Right renal cortex interstitium (tissue), 3 donors: ENCODE results near the gene AIFM2. TPM values are rescaled to one million over a fixed set of nuclear protein-coding genes. Genes with fewer than 3 reads are reported as not detected.

Source experiments
- DNase-seq, 3 donors: peaks; one replicate each; pipeline ENCODE4 v3.0.0-alpha.2; 2013; ENCODE audit warnings: low read depth in 3 of 3, low spot score in 2 of 3
- polyA plus RNA-seq, 3 donors: library from polyadenylated mRNA; unstranded; fragments of 120-200 nt; gene quantifications; one replicate each; pipeline ENCODE4 v1.2.1, GENCODE V29; 2013; ENCODE audit not compliant: insufficient read length in 3 of 3

AIFM2 gene
- polyA plus RNA-seq, 3 donors: 4.5 to 4.7 (median 4.6) TPM

DNA sequence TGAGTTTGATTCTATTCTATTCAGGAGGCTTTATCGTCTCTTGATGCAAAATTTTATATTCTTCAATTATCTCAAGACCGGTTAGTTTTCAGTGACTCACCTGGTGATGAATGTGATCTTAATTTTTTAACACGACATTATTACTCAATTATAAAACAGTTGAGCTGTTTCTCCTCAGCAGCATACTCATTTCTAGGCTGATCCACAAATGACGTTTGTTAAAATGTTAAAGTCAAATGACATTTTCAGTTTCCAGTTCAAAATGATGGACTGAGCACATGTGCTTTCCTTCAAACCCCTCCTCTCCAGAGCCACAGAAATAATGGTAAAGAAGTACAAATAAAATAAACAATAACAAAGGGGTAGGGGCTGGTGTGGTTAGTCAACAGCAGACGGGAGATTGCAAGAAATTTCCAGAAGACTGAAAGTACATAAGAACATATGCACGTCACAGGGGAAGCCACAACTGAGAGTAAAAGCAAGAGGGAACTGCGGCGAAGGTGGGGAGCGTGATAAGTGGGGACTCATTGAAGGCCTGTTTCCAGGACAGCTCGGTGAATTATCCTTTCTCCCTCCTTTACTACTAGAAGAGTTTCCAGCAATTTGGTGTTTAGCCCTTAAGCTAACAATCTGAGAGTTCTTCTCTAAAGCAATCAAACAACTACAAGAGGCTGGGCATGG is 69.1 kb downstream of the AIFM2 start:
- DNase-seq: no peak

Other genes with a start within 250 kb of the AIFM2 start
- gene MACROH2A2, start 80.0 kb downstream of the AIFM2 start, polyA plus RNA-seq: 10 to 100 TPM; 76.9 to 82.0 (median 80.5) TPM
- 10 to 100 TPM in 2 of 3 donors, 1 to 10 TPM in 1; 9.1 to 11.5 (median 10.3) TPM for gene TYSND1, start 13.9 kb upstream of the AIFM2 start, polyA plus RNA-seq
- 100 to 1,000 TPM; 115 to 123 (median 119) TPM for gene SAR1A, start 37.7 kb upstream of the AIFM2 start, polyA plus RNA-seq
- 100 to 1,000 TPM in 2 of 3 donors, 10 to 100 TPM in 1; 99.4 to 112 (median 103) TPM for gene PPA1, start 100.6 kb upstream of the AIFM2 start, polyA plus RNA-seq
- under 1 TPM; 0.12 to 0.15 (median 0.13) TPM for gene NPFFR1, start 151.2 kb upstream of the AIFM2 start, polyA plus RNA-seq
- gene LRRC20, start 249.8 kb upstream of the AIFM2 start, polyA plus RNA-seq: 10 to 100 TPM in 2 of 3 donors, 1 to 10 TPM in 1; 9.0 to 10.8 (median 10.4) TPM